ENCODE data around the gene CSMD2. TPM values are rescaled to one million over a fixed set of nuclear protein-coding genes. Genes with fewer than 3 reads are reported as not detected.

The CSMD2 gene
- total RNA-seq, 3 donors from 2014 or later = 0.12 to 0.41 (median 0.28) TPM

DNA sequence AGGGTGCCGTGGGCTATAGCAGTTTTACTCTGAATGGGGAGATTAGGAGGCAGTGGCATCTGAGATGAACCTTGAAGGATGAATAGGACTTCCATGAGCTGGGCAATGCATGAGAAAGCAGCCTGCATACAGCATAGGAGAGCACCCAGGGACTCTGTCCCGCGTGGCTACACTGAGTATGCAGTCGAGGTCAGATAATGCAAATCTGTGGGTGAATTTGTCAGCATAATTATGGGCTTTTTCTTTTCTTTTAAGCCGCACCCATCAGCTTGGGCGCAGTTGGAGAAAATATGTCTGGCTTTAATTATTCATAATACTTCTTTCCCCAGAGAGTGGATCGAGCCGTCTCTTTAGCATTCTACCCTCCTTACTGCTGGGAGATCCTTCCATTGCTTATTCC lies 504.1 kb downstream of the CSMD2 start:
- no peak for DNase-seq
- Histone ChIP-seq H3K4me1 (ENCODE audit: low read depth) (no peaks in the 10 kb centered on the region), H3K36me3 (ENCODE audit: low read depth) (no peaks in the 10 kb centered on the region), H3K9me3 (no peaks in the 10 kb centered on the region), H3K4me3 (no peak overlapping the region)
- ATAC-seq = no peak
- intact Hi-C loops (cut with DNase I, micrococcal nuclease) = no loop called here
- TF ChIP-seq, protein P1, sequence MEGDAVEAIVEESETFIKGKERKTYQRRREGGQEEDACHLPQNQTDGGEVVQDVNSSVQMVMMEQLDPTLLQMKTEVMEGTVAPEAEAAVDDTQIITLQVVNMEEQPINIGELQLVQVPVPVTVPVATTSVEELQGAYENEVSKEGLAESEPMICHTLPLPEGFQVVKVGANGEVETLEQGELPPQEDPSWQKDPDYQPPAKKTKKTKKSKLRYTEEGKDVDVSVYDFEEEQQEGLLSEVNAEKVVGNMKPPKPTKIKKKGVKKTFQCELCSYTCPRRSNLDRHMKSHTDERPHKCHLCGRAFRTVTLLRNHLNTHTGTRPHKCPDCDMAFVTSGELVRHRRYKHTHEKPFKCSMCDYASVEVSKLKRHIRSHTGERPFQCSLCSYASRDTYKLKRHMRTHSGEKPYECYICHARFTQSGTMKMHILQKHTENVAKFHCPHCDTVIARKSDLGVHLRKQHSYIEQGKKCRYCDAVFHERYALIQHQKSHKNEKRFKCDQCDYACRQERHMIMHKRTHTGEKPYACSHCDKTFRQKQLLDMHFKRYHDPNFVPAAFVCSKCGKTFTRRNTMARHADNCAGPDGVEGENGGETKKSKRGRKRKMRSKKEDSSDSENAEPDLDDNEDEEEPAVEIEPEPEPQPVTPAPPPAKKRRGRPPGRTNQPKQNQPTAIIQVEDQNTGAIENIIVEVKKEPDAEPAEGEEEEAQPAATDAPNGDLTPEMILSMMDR (IDR thresholded peaks at IDR 0.05) = no peak

DNA sequence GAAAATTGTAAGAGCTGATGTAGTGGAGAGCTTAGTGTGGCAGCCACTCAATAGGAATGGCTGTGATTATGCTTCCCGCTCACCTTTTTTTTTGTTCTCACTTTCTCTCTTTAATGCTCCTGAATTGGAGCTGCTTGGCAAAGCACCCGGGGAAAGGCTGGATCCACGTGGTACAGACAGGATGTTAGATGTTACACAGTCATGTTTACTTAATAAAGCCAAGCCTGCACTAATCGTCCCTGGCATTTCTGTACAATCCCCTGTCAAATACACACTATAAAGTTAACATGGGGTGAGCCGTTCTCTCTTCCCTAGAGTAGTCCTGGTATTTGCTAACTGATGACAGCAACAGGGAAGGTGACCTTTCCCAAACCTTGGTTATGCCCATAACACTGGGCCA lies 504.8 kb downstream of the CSMD2 start:
- no peak for DNase-seq
- ATAC-seq = no peak
- Histone ChIP-seq H3K4me1 (ENCODE audit: low read depth) (no peaks in the 10 kb centered on the region), H3K9me3 (no peaks in the 10 kb centered on the region), H3K4me3 (no peak overlapping the region), H3K36me3 (ENCODE audit: low read depth) (no peaks in the 10 kb centered on the region)
- intact Hi-C loops (cut with DNase I, micrococcal nuclease) = no loop called here
- TF ChIP-seq, protein P1 (IDR thresholded peaks at IDR 0.05) = no peak

DNA sequence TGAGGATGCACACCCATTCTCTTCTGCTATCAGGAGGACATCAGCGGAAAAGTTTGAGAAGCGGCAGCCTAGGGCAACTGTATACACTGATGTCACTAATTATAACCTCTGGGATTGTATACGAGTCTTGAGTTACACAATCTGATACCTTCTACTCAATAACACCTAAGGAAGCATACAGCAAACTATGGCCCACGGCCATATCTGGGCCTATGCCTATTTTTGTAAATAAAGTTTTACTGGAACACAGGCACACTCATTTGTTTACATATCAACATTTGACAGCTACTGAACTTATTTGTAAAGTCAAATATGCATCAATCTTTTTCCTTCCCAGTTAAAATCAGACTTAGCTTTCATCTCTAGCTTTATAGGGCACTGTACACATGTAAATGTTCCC lies 505.4 kb downstream of the CSMD2 start:
- intact Hi-C loops (cut with DNase I, micrococcal nuclease) = no loop called here
- Histone ChIP-seq H3K9me3 (no peaks in the 10 kb centered on the region), H3K4me1 (ENCODE audit: low read depth) (no peaks in the 10 kb centered on the region), H3K4me3 (no peak overlapping the region), H3K36me3 (ENCODE audit: low read depth) (no peaks in the 10 kb centered on the region)
- TF ChIP-seq, protein P1 (IDR thresholded peaks at IDR 0.05) = no peak
- DNase-seq (no peak), ATAC-seq (no peak)

DNA sequence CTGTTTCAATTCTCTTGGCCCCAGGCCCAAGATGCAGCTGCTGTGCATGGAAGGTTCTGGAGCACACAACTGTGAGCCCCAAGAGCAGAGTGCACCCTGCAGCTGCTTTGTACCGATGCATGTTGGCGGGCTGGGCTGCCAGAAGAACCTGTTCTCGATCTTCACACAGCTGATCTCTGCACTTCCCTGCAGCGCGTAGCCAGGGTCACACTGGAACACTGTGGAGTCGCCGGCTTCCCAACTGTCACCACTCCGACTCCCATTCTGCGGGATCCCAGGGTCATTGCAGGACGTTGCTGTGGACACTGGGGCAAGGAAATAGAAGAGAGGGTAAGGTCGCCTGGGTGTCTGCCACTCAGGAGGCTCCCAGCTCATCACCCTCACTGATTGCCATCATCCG lies 507.2 kb downstream of the CSMD2 start:
- ATAC-seq (no peak), DNase-seq (no peak)
- no peaks in the 10 kb centered on the region for H3K4me1 ChIP-seq (ENCODE audit: low read depth)
- TF ChIP-seq, protein P1 (IDR thresholded peaks at IDR 0.05) = no peak
- H3K9me3 ChIP-seq = no peaks in the 10 kb centered on the region
- no peaks in the 10 kb centered on the region for H3K36me3 ChIP-seq (ENCODE audit: low read depth)
- H3K4me3 ChIP-seq = no peak overlapping the region
- intact Hi-C loops (cut with DNase I, micrococcal nuclease) = no loop called here

DNA sequence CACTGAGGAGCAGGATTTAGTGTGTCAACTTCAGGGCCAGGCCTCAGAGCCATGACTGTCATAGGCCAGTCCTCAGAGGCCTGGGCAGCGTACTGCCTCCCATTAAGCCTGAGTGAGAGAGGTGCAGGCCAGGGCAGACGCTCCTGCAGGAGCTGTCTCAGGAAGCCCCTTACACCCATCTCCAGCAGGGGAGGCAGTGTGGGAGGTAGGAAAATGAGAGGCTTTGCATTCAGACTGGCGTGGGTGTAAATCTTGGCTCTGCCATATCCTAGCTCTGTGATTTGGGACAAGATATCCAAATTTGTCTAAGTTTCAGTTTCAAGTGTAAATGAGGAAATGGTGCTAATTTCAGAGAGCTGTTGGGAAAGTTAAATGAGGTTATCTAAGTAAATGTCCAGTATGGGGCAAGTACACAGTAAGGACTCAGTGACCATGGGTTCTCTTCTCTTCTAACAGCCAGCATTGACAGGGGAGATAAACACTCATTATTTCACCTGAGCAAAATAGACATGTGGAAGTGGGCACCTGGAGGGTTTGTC lies 508.5 kb downstream of the CSMD2 start:
- ATAC-seq (no peak), DNase-seq (no peak)
- TF ChIP-seq, protein P1 (IDR thresholded peaks at IDR 0.05) = no peak
- Histone ChIP-seq H3K9me3 (no peaks in the 10 kb centered on the region), H3K36me3 (ENCODE audit: low read depth) (no peaks in the 10 kb centered on the region), H3K4me1 (ENCODE audit: low read depth) (no peaks in the 10 kb centered on the region), H3K4me3 (no peak overlapping the region)
- intact Hi-C loops (cut with DNase I, micrococcal nuclease) = no loop called here

DNA sequence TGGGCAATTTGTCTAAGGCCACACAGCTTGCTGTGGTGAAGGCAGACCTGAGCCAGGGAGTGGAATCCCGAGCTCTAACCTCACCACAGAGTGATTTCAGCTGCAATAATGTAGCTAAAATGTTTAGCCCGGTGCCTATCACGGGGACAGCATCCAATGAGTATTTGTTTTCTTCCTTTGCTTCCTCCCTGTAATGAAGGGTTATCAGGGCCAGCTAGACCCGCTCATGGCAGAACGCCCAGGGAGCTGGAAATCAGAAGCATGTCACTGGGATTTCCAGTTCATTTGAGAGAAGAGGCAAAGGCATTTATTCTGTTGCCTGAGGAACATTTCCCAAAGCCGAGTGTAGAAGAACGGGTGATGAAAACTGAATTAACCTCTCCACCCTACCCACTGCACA lies 509.5 kb downstream of the CSMD2 start:
- no peak overlapping the region for H3K4me3 ChIP-seq
- TF ChIP-seq, protein P1 (IDR thresholded peaks at IDR 0.05) = no peak
- no peaks in the 10 kb centered on the region for H3K36me3 ChIP-seq (ENCODE audit: low read depth)
- H3K4me1 ChIP-seq (ENCODE audit: low read depth) = no peaks in the 10 kb centered on the region
- H3K9me3 ChIP-seq = no peaks in the 10 kb centered on the region
- ATAC-seq (no peak), DNase-seq (no peak)
- intact Hi-C loops (cut with DNase I, micrococcal nuclease) = no loop called here

All from mucosa of descending colon (tissue), 3 donors.